ENCODE data around the gene ICOSLG.
"Not testable (repeated sequence)": the region's sequence is repeated elsewhere in the genome, so short reads cannot be mapped to it uniquely, and the experiment has no call there.

- TF ChIP-seq POLR2A, CTCF (IDR thresholded peaks at IDR 0.05): not testable (repeated sequence)
Observed at GRCh38 chr21:44206698-44207676, 33.8 kb downstream of the ICOSLG start.
